ENCODE results near the gene PAOX.

PAOX gene

DNA sequence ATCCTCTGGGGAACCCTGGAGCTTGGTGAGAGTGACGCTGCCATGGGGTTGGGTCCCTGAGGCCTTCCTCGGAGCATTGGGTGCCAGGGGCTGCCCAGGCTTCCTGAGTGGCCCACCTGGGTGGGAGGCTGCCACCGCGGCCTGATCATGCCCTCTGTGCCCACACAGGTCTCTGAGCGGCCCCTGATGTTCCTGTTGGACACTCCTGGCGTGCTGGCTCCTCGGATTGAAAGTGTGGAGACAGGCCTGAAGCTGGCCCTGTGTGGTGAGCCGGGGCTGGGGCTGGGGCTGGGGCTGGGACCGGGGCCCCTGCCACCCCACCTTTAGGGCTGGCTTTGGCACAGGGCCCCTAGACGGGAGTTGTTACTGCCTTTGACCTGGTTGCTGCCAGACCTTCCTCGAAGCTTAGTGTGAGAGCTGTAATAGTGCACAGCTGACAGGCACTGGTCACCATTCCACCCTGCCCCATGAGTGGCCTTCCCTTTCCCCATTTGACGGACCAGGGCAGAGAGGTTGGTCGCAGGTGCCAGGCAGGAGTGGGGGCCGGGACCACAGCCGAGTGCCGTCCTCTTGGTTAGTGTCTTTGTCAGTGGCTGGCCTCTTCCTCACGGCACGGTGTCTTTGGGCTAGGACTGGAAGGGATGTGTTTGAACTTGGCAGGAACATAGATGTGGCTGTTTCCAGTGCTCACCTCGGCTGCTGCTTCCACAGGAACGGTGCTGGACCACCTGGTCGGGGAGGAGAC is 23.1 kb downstream of the PAOX start:
- no peak overlapping the region for H3K27ac ChIP-seq
- ChIA-PET CTCF (no interaction called here), POLR2A (ENCODE audit: low non-redundant PET) (interaction anchor here (0.7 kb wide), 1 partner anchor 58 kb away, joined by 6 read pairs; no protein-coding TSS in a partner anchor)
- DNase-seq (ENCODE audit: low spot score) = no peak
- TF ChIP-seq, protein P1, sequence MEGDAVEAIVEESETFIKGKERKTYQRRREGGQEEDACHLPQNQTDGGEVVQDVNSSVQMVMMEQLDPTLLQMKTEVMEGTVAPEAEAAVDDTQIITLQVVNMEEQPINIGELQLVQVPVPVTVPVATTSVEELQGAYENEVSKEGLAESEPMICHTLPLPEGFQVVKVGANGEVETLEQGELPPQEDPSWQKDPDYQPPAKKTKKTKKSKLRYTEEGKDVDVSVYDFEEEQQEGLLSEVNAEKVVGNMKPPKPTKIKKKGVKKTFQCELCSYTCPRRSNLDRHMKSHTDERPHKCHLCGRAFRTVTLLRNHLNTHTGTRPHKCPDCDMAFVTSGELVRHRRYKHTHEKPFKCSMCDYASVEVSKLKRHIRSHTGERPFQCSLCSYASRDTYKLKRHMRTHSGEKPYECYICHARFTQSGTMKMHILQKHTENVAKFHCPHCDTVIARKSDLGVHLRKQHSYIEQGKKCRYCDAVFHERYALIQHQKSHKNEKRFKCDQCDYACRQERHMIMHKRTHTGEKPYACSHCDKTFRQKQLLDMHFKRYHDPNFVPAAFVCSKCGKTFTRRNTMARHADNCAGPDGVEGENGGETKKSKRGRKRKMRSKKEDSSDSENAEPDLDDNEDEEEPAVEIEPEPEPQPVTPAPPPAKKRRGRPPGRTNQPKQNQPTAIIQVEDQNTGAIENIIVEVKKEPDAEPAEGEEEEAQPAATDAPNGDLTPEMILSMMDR (conservative IDR thresholded peaks at IDR 0.05; ENCODE audit: low read depth) = no peak

DNA sequence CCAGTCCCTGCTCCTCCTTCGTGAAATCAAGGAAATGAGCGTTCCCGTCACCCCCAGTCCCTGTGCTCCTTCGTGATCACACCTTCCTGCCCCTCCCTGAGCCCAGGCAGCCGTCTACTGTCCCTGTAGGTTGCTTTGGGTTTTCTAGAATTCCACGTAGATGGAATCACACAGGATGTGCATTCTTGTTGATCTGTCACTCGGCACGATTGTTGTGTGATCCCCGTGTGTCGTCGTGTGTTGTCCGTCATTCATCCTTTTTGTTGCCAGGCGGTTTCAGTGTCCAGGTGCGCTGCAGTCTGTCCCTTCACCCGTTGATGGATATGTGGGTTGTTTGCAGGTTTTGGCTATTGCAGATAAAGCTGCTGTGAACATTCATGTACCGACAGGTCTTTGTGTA is 24.3 kb downstream of the PAOX start:
- H3K27ac ChIP-seq = no peak overlapping the region
- ChIA-PET CTCF (no interaction called here), POLR2A (ENCODE audit: low non-redundant PET) (no interaction called here)
- TF ChIP-seq, protein P1 (conservative IDR thresholded peaks at IDR 0.05; ENCODE audit: low read depth) = no peak
- DNase-seq (ENCODE audit: low spot score) = no peak

DNA sequence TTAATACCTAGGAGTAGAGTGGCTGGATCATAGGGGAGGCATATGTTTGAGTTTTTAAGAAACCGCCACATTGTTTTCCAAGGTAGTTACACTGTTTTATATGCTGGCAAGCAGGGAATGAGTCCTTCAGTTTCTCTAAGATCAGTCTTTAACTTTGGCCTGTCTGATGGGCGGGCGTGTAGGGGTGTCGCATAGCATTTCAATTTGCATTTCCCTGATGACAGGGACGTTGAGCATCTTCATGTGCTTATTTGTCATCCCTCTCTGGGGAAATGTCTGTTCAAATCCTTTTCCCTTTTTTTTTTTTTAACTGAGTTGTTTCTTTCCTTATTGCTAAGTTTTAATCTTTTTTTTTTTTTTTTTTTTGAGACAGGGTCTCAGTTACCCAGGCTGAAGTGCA is 24.7 kb downstream of the PAOX start:
- CTCF ChIA-PET = no interaction called here
- POLR2A ChIA-PET (ENCODE audit: low non-redundant PET) = no interaction called here
- H3K27ac ChIP-seq = no peak overlapping the region
- no peak for DNase-seq (ENCODE audit: low spot score)
- TF ChIP-seq, protein P1 (conservative IDR thresholded peaks at IDR 0.05; ENCODE audit: low read depth) = no peak

DNA sequence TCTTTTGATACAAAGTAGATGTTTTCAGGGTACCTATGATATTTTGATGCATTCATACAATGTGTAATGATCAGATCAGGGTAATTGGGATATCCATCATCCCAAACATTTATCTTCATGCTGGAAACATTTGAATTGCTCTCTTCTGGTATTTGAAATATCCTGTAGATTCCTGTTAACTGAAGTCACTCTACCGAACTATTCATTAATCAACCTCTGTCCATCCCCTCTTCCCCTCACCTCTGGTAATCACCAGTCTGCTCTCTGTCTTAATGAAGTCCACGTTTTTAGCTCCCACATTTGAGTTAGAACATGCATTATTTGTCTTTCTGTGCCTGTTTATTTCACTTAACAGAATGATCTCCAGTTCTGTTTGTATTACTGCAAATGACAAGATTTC is 26.2 kb downstream of the PAOX start:
- H3K27ac ChIP-seq = no peak overlapping the region
- POLR2A ChIA-PET (ENCODE audit: low non-redundant PET) = no interaction called here
- CTCF ChIA-PET = no interaction called here
- TF ChIP-seq, protein P1 (conservative IDR thresholded peaks at IDR 0.05; ENCODE audit: low read depth) = no peak
- DNase-seq (ENCODE audit: low spot score) = no peak

DNA sequence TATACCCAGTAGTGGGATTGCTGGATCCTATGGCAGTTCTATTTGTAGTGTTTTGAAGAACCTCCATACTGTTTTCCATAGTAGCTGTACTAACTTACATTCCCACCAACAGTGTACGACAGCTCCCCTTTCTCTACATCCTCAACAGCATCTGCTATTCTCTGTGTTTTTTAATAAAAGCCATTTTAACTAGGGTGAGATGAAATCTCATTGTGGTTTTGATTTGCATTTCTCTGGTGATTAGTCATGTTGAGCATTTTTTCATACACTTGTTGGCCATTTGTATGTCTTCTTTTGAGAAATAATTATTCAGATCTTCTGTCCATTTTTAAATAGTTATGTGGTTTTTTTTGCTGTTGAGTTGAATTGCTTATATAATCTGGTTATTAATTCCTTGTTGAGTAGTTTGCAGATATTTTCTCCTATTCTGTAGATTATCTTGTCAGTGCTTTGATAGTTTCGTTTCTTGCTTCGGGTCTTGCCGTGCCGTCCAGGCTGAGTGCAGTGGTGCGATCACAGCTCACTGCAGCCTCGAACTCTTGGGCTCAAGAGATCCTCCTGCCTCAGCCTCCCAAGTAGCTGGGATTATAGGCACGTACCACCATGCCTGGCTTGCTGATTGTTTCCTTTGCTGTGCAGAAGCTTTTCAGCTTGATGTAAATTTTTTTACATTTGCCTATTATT is 26.9 kb downstream of the PAOX start:
- POLR2A ChIA-PET (ENCODE audit: low non-redundant PET) = no interaction called here
- CTCF ChIA-PET = interaction anchor here (0.7 kb wide), 1 partner anchor 392 kb away, joined by 6 read pairs; no protein-coding TSS in a partner anchor
- no peak overlapping the region for H3K27ac ChIP-seq
- no peak for DNase-seq (ENCODE audit: low spot score)
- TF ChIP-seq, protein P1 (conservative IDR thresholded peaks at IDR 0.05; ENCODE audit: low read depth) = no peak

DNA sequence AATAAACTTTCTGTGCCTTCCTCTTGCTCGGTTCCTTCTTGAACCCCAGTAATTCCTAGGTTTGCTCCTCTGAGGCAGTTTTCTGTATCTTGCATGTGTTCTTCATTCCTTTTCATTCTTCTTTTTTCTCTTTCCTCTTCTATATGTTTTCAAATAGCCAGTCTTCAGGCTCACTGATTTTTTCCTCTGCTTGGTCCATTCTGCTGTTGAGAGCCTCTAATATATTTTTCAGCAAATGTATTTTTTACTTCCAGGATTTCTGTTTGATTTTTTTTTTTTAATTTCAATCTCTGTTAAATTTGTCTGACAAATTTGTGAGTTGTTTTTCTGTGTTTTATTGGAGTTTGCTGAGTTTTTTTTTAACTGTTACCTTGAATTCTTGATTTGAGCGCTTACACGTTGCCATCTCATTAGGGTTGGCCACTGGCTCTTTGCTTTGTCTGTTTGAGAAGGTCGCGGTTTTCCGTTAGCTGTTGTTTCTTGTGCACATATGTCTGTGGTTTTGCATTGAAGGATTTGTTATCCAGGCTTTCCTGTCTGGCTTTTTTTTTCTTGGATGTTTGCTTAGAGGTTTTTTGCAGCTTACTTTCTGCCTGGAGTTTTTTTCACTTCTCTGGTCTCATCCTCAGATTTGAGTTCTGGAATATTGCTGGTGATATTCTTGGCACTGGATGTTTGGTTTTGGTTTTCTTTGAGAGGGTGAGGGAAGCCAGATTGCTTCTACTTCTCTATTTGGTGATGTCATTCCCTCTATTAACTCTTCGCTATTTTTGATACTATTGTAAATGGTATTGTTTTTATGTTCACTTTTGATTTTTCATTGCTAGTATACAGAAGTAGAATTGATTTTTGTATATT is 32.7 kb downstream of the PAOX start:
- POLR2A ChIA-PET (ENCODE audit: low non-redundant PET) = no interaction called here
- H3K27ac ChIP-seq = no peak overlapping the region
- CTCF ChIA-PET = no interaction called here
- TF ChIP-seq, protein P1 (conservative IDR thresholded peaks at IDR 0.05; ENCODE audit: low read depth) = no peak
- DNase-seq (ENCODE audit: low spot score) = no peak

All from RWPE1 (cell line).